Left colon (tissue), 2 donors: Measurements from ENCODE around the gene DHX15. TPM values are rescaled to one million over a fixed set of nuclear protein-coding genes. Genes with fewer than 3 reads are reported as not detected.

Experiments used
- ATAC-seq: fragments of 200-7000 bp; cut with Tn5 transposase; one replicate; pipeline ENCODE4 v1.9.1; 2020; ENCODE audit warnings: mild to moderate bottlenecking, moderate library complexity
- DNase-seq, 2 donors: peaks; one replicate each; pipeline ENCODE4 v3.0.0-alpha.2; 2020
- intact Hi-C, 2 donors: fragments of 100-400 bp; cut with DNase I in 1 of 2; cut with micrococcal nuclease in 1 of 2; formaldehyde crosslinking; loops; one replicate each; pipeline versions ENCODE4 v1.11.2 to v1.14.0; 2022; cut with DNase I, micrococcal nuclease
- total RNA-seq, 2 donors: library from RNA; stranded (reverse); fragmentation: NEBNext Ultra II Directional; extraction: Animal tissue kit (Norgen Biotek cat#: 25700); gene quantifications; one replicate each; pipeline ENCODE4 v1.2.1, GENCODE V29; 2021
- donor health status: DM: no; HTN: no; CAD: no.
- donor health status: DM: yes; HTN: yes; CAD: no.

DHX15 gene
- total RNA-seq, 2 donors from 2014 or later = 114 to 124 TPM

- ATAC-seq (peak; percentile 79), DNase-seq (no peak)
- intact Hi-C loops = no loop called here
These were observed 27.0 kb downstream of the DHX15 start for GRCh38 chr4:24557026-24558025.

DNA sequence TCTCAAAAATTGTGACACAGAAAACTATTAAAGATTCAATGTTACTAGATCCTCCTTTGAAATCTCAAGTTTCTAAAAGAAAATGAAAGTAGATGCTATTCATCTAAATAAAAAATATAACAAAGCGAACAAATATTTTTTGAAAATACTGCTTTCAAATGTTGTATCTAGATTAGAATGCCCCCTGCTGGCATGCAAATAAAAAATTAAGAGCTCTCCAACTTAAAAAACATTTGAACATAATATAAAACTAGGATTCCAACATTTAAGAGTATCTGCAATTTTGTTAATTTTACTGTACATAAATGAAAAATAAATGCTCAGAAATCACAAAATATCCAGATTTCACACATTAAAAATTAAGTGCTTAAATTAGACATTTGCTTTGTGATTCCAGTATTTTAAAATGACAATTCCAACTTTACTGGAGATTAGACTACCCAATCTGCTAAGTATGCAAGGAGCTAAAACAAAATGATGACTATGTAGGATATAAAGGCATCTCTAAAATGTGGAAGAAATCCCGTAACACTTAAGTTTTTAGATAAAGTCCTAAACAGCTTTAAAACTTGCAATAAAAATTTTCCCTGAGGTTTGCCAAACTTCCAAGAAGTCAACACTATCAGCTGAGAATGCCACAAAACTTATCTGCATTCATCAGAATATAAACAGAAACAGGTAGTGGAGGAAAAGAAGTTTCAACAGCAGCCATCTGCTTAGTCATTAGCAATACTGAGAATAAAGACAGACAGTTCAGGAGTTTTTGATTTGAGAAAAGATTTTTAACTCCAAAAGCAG, 32.7 kb downstream of the DHX15 start:
- intact Hi-C loops = no loop called here
- DNase-seq (no peak), ATAC-seq (no peak)

DNA sequence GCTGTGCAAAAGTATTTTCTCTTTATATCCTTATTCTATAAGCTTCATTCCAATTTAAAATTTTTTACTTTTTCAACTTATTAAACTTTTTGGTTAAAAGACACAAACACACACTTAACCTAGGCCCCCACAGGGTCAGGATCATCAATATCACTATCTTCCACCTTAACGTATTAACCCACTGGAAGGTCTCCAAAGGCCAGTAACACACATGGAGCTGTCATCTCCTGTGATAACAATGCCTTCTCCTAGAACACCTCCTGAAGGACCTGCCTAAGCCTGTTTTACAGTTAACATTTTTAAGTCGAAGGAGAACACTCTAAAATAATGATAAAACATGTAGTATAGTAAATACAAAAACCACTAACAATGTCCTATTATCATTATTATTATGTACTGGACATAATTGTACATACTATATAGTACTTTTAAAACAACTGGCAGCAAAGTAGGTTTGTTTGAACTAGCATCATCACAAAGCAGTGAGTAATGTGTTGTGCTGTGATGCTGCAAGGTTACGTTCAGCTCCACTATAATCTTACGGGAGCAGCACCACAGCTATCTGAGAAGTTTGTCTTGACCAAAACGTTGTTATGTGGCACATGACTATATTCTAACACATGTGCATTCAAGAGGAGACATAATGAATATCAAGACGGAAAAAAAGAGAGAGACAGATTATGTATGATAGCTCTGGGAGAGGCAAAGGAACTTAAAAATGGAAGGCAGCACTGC, 33.7 kb downstream of the DHX15 start:
- intact Hi-C loops = no loop called here
- DNase-seq (no peak), ATAC-seq (no peak)

GRCh38 chr4:24547979-24548378, 36.4 kb downstream of the DHX15 start:
- DNase-seq (no peak), ATAC-seq (no peak)
- intact Hi-C loops = no loop called here

DNA sequence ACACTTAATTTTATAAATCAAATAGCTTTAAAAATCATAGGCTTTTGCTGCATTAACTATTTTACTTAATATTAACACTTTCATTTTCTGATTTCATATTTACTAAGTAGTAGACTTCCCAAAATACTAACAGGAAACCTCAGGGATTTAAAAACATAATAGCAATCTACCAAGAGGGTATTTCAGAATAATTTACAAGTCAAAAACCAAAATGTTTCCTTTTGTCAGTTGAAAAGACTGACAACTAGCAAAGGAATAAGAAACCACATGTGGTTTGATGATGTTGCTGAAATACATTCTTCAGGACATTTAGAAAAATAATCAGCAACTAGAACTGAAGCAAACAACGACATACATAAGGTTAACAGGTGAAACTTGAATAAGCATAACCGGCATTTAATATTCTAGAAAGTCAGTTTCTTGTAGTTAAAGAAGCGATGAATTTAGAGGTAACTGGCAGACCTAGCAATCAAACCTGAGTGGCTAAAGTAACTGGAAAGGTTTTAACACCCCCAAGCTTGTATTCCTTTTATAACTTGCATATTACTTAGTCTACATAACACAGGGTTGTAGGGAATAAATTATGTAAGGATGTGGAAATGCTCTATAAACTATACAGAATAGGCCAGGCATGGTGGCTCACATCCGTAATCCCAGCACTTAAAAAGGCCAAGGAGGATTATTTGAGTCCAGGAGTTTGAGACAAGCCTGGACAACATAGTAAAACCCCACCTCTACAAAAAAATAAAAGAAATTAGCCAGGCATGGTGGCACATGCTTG, 40.0 kb downstream of the DHX15 start:
- DNase-seq (no peak), ATAC-seq (no peak)
- intact Hi-C loops = no loop called here

- ATAC-seq (peak; percentile 37), DNase-seq (no peak)
- intact Hi-C loops = no loop called here
These were observed 47.3 kb downstream of the DHX15 start for GRCh38 chr4:24537025-24537424.

- DNase-seq = no peak
- no peak for ATAC-seq
- intact Hi-C loops = no loop called here
These were observed 49.0 kb downstream of the DHX15 start for GRCh38 chr4:24535399-24535798.

DNA sequence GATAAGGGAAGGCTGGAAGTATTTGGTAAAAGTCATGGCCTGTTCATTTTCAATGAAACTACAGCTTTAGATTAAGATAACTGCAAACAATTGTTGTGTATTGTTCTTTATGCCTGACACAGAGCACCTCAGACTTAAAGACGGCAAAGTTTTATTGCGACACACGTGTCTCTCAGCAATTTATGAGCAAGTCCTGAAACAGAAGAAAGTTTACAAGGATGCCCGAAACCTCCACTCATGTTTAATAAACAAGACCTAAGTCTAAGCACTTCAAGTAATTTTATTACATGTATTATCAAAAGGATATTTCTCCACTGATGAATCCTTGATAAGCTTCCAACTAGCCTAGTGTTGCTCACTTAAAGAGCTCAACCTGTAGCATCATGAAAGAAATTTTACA, 51.0 kb downstream of the DHX15 start:
- ATAC-seq = no peak
- intact Hi-C loops = no loop called here
- DNase-seq = no peak

- ATAC-seq (no peak), DNase-seq (no peak)
- intact Hi-C loops = no loop called here
These were observed 54.8 kb downstream of the DHX15 start for GRCh38 chr4:24529555-24529954.

- DNase-seq (no peak), ATAC-seq (no peak)
- intact Hi-C loops = no loop called here
These were observed 57.0 kb downstream of the DHX15 start for GRCh38 chr4:24527371-24527770.

DNA sequence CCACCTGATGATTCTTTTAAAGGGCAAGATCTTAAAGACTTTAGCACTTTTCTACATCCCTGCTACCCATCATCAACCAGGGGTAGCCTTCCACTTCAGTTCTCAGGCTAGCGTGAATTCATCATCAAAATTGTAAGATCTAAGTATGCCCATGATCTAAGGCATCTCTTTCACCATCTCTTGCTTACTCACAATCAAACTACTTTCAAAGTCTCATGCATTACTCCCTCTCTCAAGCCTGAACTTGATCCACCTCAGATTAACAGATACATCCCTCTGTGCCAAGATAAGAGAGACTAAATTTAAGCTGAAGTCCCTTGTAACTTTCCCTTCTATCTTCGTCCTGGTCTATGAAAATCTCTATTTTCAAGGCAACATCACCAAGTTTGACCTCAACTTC, 62.8 kb downstream of the DHX15 start:
- intact Hi-C loops = no loop called here
- ATAC-seq (no peak), DNase-seq (no peak)

- DNase-seq = no peak
These were observed 64.7 kb downstream of the DHX15 start for GRCh38 chr4:24519649-24520048.

DNA sequence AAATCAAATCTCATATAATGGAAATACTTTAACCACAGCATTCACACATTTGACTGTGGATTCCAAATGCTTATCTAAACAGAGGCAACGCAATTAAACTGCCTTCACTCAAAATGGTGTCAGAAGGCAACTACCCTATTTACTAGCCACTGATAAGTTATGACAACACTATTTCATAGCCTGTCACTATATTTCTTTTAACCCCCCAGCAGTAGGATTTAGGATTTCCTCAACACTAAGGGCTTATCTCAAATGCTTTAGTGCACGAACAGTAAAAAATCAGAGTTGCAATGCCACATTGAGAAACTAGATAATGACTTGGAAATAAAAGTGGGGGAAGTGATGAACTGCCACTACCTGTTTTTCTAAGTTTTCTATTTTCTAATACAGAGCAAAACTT, 66.7 kb downstream of the DHX15 start:
- intact Hi-C loops = no loop called here
- DNase-seq = no peak
- ATAC-seq = no peak

More at GRCh38 chr4:24519649-24520048, 64.7 kb downstream of the DHX15 start:
- peak; percentile 11 for ATAC-seq
- intact Hi-C loops = no loop called here

DNA sequence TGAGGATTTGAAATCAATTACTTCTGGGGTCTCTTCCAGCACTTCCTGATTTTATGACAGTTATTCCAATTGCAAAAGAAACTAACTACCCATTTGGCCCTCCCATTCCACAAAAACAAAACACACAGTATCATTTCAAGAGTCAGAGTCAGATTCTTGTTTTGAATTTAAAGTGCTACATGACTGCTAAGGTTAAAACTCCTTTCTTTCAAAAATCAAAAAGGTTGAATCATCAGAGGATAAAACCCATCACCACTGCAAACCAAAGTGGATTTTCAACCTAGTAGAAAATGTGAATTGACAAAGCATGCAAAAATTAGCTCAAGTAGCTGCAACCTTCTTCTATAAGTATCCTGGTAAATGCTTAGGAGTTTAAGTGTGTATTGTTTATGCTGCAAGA, 67.4 kb downstream of the DHX15 start:
- intact Hi-C loops = no loop called here
- no peak for ATAC-seq
- DNase-seq = no peak

GRCh38 chr4:24515698-24516097, 68.7 kb downstream of the DHX15 start:
- ATAC-seq (no peak), DNase-seq (no peak)
- intact Hi-C loops = no loop called here

- DNase-seq (no peak), ATAC-seq (no peak)
- intact Hi-C loops = no loop called here
These were observed 69.5 kb downstream of the DHX15 start for GRCh38 chr4:24514808-24515207.

DNA sequence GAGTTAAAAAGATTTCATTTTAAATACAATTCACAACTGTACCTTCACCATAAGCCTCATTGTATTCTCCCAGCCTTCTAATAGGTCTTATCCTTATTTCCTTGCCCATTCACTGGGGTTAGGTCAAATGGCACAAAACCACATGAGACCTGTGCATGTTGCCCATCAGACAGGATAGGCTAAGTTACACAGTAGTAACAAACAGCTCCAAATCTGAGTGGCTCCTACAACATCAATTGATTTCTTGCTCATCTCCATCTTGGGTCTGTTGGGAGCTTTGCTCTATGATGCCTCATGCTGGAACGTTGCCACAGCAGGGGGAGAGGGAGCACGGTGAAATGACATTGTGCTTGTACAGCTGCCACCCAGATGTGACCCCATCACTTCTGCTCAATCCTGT, 70.6 kb downstream of the DHX15 start:
- DNase-seq (no peak), ATAC-seq (no peak)
- intact Hi-C loops = no loop called here

- ATAC-seq (no peak), DNase-seq (no peak)
- intact Hi-C loops = no loop called here
These were observed 72.8 kb downstream of the DHX15 start for GRCh38 chr4:24511371-24512063.
